H1 (cell line): ENCODE results near the gene CFD. TPM values are rescaled to one million over a fixed set of nuclear protein-coding genes. Genes with fewer than 3 reads are reported as not detected.

Experiments used
- CHD7 ChIP-seq: fragments of 300-600 bp; sonication (generic); IDR thresholded peaks from 2 replicates; pipeline ENCODE4 v1.7.1; 2012; ENCODE audit warnings: low read length, moderate library complexity, mild to moderate bottlenecking, inconsistent platforms; ENCODE audit not compliant: insufficient replicate concordance
- polyA plus RNA-seq, 7 experiments: library from polyadenylated mRNA; depleted of rRNA in 3 of 7; stranded (reverse) in 5 of 7; unstranded in 2 of 7; fragments of >200 nt in 5 of 7; fragments of 200-250 nt in 2 of 7; gene quantifications; 1 replicate in 5 of 7; 2 replicates in 1 of 7; 4 replicates in 1 of 7; pipeline versions ENCODE4 v1.2.1 to v1.2.3, GENCODE V29; 2011 to 2013; ENCODE audit warnings: missing spikeins in 2 of 7, mixed read lengths in 2 of 7
- total RNA-seq: library from RNA; stranded (reverse); fragmentation: NEBNext Ultra II Directional; extraction: Animal tissue kit (Norgen Biotek cat#: 25700); gene quantifications from 2 replicates; pipeline ENCODE4 v1.2.1, GENCODE V29; 2021

The CFD gene
- total and polyA plus RNA-seq, 2 of the 8 experiments (the other 6 are each of a cell fraction or from before 2014, with no cell fraction given) = 1.7 to 2.8 TPM

DNA sequence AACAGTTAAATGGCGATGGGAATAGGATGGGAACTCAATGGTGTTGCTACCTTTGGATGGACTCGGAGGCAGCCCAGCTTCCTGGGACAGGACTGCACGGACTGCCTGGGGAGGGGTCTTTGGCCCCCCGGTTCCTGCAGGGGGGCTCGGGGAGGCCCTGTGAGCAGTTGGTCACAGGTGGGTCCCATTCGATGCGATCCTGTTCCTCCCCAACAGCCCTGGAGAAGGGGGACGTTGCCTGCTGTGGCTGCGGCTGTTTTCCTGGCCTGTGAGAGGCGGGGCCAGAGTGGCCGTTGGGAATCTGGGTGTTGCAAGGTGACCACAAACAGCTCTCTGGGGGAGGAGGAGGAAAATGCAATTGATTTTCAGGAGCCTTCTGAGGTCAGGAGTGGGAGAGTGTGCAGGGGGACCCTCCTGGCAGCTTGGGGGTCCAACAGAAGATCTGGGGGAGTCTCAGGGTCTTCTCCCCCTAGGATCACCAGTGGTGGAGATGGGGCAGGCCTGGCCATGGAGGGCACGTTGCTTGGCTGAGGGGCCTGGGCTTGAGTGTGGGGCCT, 35.8 kb upstream of the CFD start (continued):
- TF ChIP-seq CHD7 = no peak
